ENCODE measurements around the gene ALDH1L2.

ALDH1L2 gene

GRCh38 chr12:105032703-105033357 is 51.4 kb downstream of the ALDH1L2 start:
- DNase-seq (ENCODE audit: low read depth) = no peak

- no peak for DNase-seq (ENCODE audit: low read depth)
These were observed 53.1 kb downstream of the ALDH1L2 start for GRCh38 chr12:105030820-105031807.

DNA sequence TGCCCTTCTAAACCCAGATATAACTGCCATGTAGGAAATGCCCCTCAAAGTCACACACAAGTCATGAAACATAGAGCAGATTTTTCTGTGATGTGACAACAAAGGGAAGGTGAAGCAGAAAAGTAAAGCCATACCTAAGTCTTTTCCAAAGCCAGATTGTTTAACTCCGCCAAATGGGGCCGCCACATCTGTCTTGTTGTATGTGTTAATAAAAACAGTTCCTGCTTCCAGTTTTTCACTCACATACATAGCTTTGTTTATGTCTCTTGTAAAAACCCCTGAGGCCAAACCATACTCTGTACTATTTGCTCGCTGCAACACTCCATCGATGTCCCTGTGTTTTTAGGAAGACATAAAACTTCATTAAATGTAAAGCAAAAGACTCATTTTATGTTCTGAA is 57.8 kb downstream of the ALDH1L2 start:
- no peak for DNase-seq (ENCODE audit: low read depth)

DNA sequence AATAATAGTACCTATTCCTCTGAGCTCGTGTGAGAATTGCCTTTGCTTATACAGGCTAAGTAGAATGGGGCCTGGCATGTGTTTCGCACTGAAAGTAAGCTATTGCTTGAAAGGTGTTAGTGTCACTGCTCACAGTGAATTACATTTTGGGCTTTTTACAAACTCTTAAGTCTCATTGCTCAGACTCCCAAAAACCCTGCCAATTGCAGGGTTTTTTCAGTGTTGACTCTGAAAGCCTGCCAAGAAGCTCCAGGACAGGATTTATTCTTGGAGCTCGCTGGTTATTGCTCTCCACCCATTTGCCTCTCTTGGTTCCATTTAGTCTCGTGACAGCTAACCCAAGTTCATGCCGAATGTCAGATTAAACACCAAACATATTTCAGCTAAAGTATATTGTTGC is 58.4 kb downstream of the ALDH1L2 start:
- no peak for DNase-seq (ENCODE audit: low read depth)

GRCh38 chr12:105024928-105025327 is 59.3 kb downstream of the ALDH1L2 start:
- no peak for DNase-seq (ENCODE audit: low read depth)

- no peak for DNase-seq (ENCODE audit: low read depth)
These were observed 63.9 kb downstream of the ALDH1L2 start for GRCh38 chr12:105020241-105020962.

GRCh38 chr12:105018776-105019175 is 65.5 kb downstream of the ALDH1L2 start:
- DNase-seq (ENCODE audit: low read depth) = no peak

DNA sequence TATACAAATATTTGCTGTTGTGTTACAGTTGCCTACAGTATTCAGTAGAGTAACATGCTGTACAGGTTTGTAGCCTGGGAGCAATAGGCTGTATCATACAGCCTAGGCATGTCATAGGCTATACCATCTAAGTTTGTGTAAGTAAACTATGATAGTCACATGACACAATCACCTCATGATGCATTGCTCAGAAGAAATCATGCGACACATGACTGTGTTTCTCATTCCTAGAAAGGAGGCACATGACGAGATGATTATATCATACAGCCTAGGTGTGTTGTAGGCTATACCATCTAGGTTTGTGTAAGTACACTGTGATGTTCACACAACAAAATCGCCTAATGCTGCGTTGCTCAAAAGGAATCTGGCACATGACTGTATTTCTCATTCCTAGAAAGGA is 66.2 kb downstream of the ALDH1L2 start:
- no peak for DNase-seq (ENCODE audit: low read depth)

DNA sequence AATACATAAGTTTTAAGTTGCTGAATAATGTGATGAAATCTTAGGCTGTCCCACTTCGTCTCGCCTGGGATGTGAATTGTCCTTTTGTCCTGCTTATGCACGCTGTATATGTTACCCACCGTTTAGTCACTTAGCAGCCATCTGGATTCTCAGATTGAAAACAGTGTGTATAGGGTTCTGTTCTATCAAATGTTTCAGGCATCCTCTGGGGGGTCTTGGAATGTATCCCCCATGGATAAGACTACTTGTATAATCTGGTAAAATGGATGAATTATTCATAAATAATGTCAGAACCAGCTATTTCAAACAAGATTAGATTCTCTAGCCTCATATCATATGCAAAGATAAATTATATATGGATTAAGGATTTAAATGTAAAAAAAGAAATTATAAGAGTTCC is 68.7 kb downstream of the ALDH1L2 start:
- DNase-seq (ENCODE audit: low read depth) = no peak

- no peak for DNase-seq (ENCODE audit: low read depth)
These were observed 69.7 kb downstream of the ALDH1L2 start for GRCh38 chr12:105014603-105015002.

DNA sequence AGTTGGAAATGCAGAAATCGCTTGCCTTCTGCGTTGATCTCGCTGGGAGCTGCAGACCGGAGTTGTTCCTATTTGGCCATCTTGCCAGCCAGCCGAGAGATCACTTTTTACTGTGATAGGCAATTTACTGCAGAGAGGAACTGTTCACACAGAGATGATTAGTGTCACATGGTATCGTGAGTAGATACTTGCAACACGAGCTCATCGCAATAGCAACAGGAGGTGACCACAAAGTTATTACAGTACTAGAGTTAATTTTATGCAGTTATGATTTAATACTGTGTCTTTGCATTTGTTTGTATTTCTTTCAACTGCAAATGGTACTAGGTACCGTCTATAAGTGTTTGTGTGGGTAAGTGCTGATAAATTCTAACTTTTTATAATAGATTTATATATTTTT is 70.4 kb downstream of the ALDH1L2 start:
- no peak for DNase-seq (ENCODE audit: low read depth)

DNA sequence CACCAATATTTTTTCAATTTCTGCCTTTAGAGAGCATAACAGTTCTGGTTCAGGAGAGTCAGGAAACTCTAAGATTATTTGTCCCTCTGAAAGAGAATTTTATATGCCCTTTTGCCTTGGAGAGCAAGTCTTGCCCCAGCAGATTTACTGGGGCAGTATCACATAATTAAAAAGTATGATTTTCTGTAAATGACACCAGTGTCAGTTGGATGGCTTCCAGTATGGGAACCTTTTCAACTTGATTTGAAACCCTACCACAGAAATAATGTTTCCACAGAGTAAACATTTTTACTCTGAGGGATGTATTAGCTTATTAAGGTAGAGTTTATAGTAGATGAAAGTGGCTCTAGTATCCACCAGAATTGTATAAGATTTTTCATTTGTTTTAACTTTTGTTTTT is 82.8 kb downstream of the ALDH1L2 start:
- no peak for DNase-seq (ENCODE audit: low read depth)

DNA sequence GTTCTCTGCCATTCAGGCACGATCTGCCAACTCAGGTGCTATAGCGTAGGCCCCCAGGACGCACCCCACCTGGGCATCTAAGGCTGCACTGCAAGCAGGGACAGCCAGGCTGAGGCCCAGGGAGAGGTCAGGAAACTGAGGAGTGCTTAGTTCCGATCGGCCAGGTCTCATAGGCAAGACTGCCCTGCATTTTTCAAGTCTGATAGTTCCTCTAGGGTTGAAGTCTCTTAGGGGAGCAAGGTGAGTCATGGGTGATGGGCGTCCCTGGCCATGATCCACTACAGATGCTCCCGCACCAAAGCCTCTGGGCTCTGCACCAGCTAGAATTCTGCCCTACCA is 84.9 kb downstream of the ALDH1L2 start:
- DNase-seq (ENCODE audit: low read depth) = no peak

- DNase-seq (ENCODE audit: low read depth) = no peak
These were observed 85.6 kb downstream of the ALDH1L2 start for GRCh38 chr12:104998423-104999346.

DNA sequence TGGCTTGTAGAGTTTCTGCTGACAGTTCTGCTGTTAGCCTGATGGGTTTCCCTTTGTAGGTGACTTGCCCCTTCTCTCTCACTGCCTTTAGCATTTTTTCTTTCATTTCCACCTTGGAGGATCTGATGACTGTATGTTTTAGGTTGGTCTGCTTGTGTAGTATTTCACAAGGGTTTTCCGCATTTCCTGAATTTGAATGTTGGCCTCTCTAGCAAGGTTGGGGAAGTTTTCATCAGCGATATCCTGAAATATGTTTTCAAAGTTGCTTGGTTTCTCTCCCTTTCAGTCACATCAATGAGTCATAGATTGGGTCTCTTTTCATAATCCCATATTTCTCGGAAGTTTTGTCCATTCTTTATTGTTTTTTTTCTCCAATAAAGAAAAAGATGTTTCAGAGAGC is 86.7 kb downstream of the ALDH1L2 start:
- DNase-seq (ENCODE audit: low read depth) = no peak

GRCh38 chr12:104994336-104994735 is 89.9 kb downstream of the ALDH1L2 start:
- DNase-seq (ENCODE audit: low read depth) = no peak

DNA sequence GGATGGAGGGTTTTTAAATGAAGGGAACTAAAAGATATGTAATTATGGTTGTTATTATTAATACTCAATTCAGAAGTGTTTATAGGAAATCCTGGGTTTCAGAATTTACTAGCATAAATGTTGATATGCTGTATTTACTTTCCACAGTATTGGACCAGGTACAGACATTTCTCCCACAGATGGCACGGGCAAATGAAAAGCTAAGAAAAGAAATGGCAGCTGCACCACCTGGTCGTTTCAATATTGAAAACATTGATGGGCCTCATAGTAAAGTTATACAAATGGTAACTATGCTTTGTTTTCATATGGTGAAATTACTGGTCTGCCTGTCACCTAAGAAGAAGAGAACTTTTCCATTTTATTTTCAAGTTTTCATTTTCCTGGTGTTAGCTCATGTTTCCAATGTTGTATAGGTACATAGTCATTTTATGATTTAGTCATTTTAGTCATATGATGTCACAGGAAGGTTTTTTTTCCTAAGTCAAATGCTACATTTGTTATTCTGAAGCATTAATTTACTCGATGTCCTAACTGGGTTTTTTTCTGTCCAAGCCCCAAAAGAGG is 92.6 kb downstream of the ALDH1L2 start:
- no peak for DNase-seq (ENCODE audit: low read depth)

GRCh38 chr12:104990950-104991349 is 93.3 kb downstream of the ALDH1L2 start:
- no peak for DNase-seq (ENCODE audit: low read depth)

- DNase-seq (ENCODE audit: low read depth) = peak; percentile 74
These were observed 98.0 kb downstream of the ALDH1L2 start, which contains the start of gene NOPCHAP1 for GRCh38 chr12:104986022-104986941. Gene NOPCHAP1, plus strand, starts transcription at chr12:104986316. Its CDS starts 37 bp downstream, at chr12:104986353.

DNA sequence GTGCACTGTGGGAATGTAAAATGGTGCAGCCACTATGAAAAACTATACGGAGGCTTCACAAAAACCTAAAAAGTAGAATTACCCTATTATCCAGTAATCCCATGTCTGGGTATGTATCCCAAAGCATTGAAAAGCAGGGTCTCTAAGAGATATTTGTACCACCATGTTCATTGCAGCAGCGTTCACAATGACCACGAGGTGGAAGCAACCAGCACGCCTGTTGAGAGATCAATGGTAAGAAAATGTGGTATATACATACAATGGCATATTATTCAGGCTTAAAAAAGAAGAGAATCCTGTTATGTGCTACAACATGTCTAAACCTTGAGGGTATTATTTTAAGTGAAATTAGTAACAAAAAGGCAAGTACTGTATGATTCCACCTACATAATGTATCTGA is 99.1 kb downstream of the ALDH1L2 start:
- DNase-seq (ENCODE audit: low read depth) = no peak
